Measurements from ENCODE around the gene PSME3. TPM values are rescaled to one million over a fixed set of nuclear protein-coding genes. Genes with fewer than 3 reads are reported as not detected.
A peak's percentile ranks its signal among the peaks of the same experiment; 100 is the strongest.

Gene PSME3
- total and polyA plus RNA-seq, 2 of the 13 experiments (the other 11 are each of a cell fraction or from before 2014, with no cell fraction given) = 66.3 to 135 TPM

DNA sequence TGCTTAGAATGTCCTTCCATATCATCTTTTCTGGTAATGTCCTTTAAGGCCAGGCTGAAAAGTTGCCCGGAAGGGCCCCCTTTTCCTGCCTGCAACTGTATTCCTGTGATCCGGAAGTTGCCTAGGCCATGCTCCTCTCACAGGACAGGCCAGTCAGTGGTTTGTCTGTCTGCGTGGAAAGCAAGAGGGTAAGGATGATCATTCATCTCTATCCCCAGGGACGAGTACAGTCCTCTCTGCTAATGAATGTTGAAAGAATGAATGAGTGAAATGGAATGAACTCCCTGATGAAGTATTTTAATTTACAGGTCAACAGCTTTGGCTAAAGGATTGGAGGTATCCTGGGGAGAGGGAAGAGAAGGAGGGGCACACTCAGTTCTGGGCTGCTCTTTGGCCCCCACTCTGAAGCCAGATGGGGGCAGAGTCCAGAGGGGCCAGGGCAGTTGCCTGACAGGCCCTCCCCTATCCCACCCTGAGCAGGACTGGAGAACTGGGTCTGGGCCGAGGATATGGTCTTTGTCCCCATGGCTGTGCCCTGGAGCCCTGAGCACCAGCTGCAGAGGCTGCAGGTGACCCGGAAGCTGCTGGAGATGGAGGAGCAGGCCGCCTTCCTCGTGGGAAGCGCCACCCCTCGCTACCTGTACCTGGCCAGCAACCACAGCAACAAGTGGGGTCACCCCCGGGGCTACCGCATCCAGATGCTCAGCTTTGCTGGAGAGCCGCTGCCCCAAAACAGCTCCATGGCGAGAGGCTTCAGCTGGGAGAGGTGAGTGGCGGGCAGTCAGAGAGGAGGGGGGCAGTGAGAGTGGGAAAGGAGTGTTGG lies 21.0 kb downstream of the PSME3 start:
- in situ Hi-C loops (cut with HindIII; ENCODE audit: extremely low pct_ligation_motif_present, low pct_unique_long_range_greater_than_20kb) = no loop called here
- H3K9me3 ChIP-seq (ENCODE audit: low read length) = no peaks in the 10 kb centered on the region
- H3K27ac ChIP-seq (ENCODE audit: extremely low read length, insufficient read depth, low read length) = peak overlapping the region; percentile 77
- ChIA-PET CTCF (ENCODE audit: low intra/inter-chr PET ratio, low total read pairs) (no interaction called here), POLR2A (interaction anchor here (1.1 to 4.1 kb wide), 10 partner anchors 9 to 144 kb away, joined by 3 to 36 read pairs (median 8); partner anchors contain the start of genes AOC2, PSME3, RPL27 and VPS25)
- no peak overlapping the region for H2AFZ ChIP-seq (ENCODE audit: low read length)
- FAIRE-seq = peak; percentile 59
- peak; percentile 39 for DNase-seq (ENCODE audit: low spot score)
- BruUV-seq (replicated peaks) = TSS peak; percentile 49
- peak overlapping the region; percentile 52 to 71 (median 53); a peak in 5 of 6 replicates for H3K4me3 ChIP-seq (replicated peaks in 1 of 3; ENCODE audit: insufficient read depth in 1 of 3, low read depth in 2 of 3, low read length in 3 of 3)
- H3K79me2 ChIP-seq (ENCODE audit: insufficient read depth, low read length) = peaks cover 10% of the 10 kb centered on the region
- ATAC-seq = peak; percentile 74
- H3K4me1 ChIP-seq (ENCODE audit: insufficient read depth, low read length) = peaks cover 76% of the 10 kb centered on the region
- H3K9ac ChIP-seq (ENCODE audit: insufficient read depth, low read depth, low read length) = peak overlapping the region; percentile 32
- intact Hi-C loops (cut with micrococcal nuclease; ENCODE audit: unreplicated experiment) = loop anchor here (2.0 kb wide), 1 partner anchor 13 kb away; no protein-coding TSS in a partner anchor
- no peaks in the 10 kb centered on the region for H4K20me1 ChIP-seq (ENCODE audit: insufficient read depth, low read length)
- no peaks in the 10 kb centered on the region for H3K27me3 ChIP-seq (ENCODE audit: control insufficient read depth in 1 of 2, insufficient read depth in 2 of 2, low read length in 2 of 2)
- H3K36me3 ChIP-seq (replicated peaks in 1 of 2; ENCODE audit: control insufficient read depth in 1 of 2, insufficient read depth in 2 of 2, low read length in 2 of 2) = no peaks in the 10 kb centered on the region; a peak in 1 of 5 replicates
- 11% methylated on average over 13 of the region's 15 CpGs for WGBS (ENCODE audit: low lambda C conversion rate)
- H3K4me2 ChIP-seq (ENCODE audit: low read depth, low read length) = peak overlapping the region; percentile 80
- no peak for TF ChIP-seq MBD4 (IDR thresholded peaks at IDR 0.05; ENCODE audit: borderline replicate concordance, low read length)
- no peak for TF ChIP-seq SIX1 (CRISPR knock-in tag; IDR thresholded peaks at IDR 0.05; ENCODE audit: borderline replicate concordance)
- 0 out of 2 replicates have a peak, but pooled peaks have one; percentile 45 for TF ChIP-seq ZNF589 (CRISPR knock-in tag; conservative IDR thresholded peaks at IDR 0.05)
- no peak for TF ChIP-seq HNRNPK (IDR thresholded peaks at IDR 0.05; ENCODE audit: low read depth, low read length, poor library complexity, severe bottlenecking)
- TF ChIP-seq, protein P1, sequence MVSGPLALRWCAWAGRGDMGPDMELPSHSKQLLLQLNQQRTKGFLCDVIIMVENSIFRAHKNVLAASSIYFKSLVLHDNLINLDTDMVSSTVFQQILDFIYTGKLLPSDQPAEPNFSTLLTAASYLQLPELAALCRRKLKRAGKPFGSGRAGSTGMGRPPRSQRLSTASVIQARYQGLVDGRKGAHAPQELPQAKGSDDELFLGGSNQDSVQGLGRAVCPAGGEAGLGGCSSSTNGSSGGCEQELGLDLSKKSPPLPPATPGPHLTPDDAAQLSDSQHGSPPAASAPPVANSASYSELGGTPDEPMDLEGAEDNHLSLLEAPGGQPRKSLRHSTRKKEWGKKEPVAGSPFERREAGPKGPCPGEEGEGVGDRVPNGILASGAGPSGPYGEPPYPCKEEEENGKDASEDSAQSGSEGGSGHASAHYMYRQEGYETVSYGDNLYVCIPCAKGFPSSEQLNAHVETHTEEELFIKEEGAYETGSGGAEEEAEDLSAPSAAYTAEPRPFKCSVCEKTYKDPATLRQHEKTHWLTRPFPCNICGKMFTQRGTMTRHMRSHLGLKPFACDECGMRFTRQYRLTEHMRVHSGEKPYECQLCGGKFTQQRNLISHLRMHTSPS (CRISPR knock-in tag; IDR thresholded peaks at IDR 0.05; ENCODE audit: low read depth) = 0 out of 2 replicates have a peak, but pooled peaks have one; percentile 61
- peak; percentile 21; the same call in 1 of the 2 replicates for TF ChIP-seq ZNF768 (CRISPR knock-in tag; IDR thresholded peaks at IDR 0.05)
- peak; percentile 73; the same call in 1 of the 2 replicates for TF ChIP-seq NCOR1 (IDR thresholded peaks at IDR 0.05; ENCODE audit: borderline replicate concordance, low read length)
- TF ChIP-seq, protein P2, sequence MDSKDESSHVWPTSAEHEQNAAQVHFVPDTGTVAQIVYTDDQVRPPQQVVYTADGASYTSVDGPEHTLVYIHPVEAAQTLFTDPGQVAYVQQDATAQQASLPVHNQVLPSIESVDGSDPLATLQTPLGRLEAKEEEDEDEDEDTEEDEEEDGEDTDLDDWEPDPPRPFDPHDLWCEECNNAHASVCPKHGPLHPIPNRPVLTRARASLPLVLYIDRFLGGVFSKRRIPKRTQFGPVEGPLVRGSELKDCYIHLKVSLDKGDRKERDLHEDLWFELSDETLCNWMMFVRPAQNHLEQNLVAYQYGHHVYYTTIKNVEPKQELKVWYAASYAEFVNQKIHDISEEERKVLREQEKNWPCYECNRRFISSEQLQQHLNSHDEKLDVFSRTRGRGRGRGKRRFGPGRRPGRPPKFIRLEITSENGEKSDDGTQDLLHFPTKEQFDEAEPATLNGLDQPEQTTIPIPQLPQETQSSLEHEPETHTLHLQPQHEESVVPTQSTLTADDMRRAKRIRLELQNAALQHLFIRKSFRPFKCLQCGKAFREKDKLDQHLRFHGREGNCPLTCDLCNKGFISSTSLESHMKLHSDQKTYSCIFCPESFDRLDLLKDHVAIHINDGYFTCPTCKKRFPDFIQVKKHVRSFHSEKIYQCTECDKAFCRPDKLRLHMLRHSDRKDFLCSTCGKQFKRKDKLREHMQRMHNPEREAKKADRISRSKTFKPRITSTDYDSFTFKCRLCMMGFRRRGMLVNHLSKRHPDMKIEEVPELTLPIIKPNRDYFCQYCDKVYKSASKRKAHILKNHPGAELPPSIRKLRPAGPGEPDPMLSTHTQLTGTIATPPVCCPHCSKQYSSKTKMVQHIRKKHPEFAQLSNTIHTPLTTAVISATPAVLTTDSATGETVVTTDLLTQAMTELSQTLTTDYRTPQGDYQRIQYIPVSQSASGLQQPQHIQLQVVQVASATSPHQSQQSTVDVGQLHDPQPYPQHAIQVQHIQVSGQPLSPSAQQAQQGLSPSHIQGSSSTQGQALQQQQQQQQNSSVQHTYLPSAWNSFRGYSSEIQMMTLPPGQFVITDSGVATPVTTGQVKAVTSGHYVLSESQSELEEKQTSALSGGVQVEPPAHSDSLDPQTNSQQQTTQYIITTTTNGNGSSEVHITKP (CRISPR knock-in tag; IDR thresholded peaks at IDR 0.05; ENCODE audit: low read depth) = 0 out of 2 replicates have a peak, but pooled peaks have one; percentile 24
- TF ChIP-seq ZSCAN30 (CRISPR knock-in tag; IDR thresholded peaks at IDR 0.05) = no peak
- peak; percentile 79 for TF ChIP-seq ZMYM2 (CRISPR knock-in tag; IDR thresholded peaks at IDR 0.05)
- no peak for TF ChIP-seq LCORL (IDR thresholded peaks at IDR 0.05)
- TF ChIP-seq LCORL (CRISPR knock-in tag; IDR thresholded peaks at IDR 0.05) = peak; percentile 95
- no peak for TF ChIP-seq ZFP37 (CRISPR knock-in tag; IDR thresholded peaks at IDR 0.05; ENCODE audit: borderline replicate concordance)
- TF ChIP-seq, protein P3, sequence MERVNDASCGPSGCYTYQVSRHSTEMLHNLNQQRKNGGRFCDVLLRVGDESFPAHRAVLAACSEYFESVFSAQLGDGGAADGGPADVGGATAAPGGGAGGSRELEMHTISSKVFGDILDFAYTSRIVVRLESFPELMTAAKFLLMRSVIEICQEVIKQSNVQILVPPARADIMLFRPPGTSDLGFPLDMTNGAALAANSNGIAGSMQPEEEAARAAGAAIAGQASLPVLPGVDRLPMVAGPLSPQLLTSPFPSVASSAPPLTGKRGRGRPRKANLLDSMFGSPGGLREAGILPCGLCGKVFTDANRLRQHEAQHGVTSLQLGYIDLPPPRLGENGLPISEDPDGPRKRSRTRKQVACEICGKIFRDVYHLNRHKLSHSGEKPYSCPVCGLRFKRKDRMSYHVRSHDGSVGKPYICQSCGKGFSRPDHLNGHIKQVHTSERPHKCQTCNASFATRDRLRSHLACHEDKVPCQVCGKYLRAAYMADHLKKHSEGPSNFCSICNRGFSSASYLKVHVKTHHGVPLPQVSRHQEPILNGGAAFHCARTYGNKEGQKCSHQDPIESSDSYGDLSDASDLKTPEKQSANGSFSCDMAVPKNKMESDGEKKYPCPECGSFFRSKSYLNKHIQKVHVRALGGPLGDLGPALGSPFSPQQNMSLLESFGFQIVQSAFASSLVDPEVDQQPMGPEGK (CRISPR knock-in tag; IDR thresholded peaks at IDR 0.05) = peak; percentile 97
- peak; percentile 65; the same call in 1 of the 2 replicates for TF ChIP-seq POLR2G (IDR thresholded peaks at IDR 0.05; ENCODE audit: low read depth, low read length)

Measured in HepG2 (cell line).